Suprapubic skin (tissue), 4 donors: ENCODE measurements around the gene CTBP2. TPM values are rescaled to one million over a fixed set of nuclear protein-coding genes. Genes with fewer than 3 reads are reported as not detected.

Experiments
- DNase-seq, 2 donors: peaks; one replicate each; pipeline ENCODE4 v3.0.0-alpha.2; 2019; ENCODE audit warnings: low spot score in 2 of 2
- H3K27ac ChIP-seq: fragments of 200-600 bp; sonication (generic); one replicate; pipeline ENCODE4 v1.5.1; 2019
- H3K27me3 ChIP-seq: fragments of 200-600 bp; sonication (generic); one replicate; pipeline ENCODE4 v1.5.1; 2019
- H3K36me3 ChIP-seq: fragments of 200-600 bp; sonication (generic); one replicate; pipeline ENCODE4 v1.5.1; 2019
- H3K4me1 ChIP-seq: fragments of 200-600 bp; sonication (generic); one replicate; pipeline ENCODE4 v1.5.1; 2019
- H3K4me3 ChIP-seq: fragments of 200-600 bp; sonication (generic); one replicate; pipeline ENCODE4 v1.5.1; 2019; ENCODE audit warnings: mild to moderate bottlenecking
- H3K9me3 ChIP-seq: fragments of 200-600 bp; sonication (generic); one replicate; pipeline ENCODE4 v1.5.1; 2019
- EP300 ChIP-seq: sonication (generic); formaldehyde crosslinking; IDR thresholded peaks from one replicate; pipeline ENCODE4 v1.6.1; 2017; ENCODE audit warnings: antibody characterized with exemption
- POLR2A ChIP-seq, 2 donors: fragments of 450-650 bp; IDR thresholded peaks; one replicate each; pipeline ENCODE4 v1.6.1; 2017; ENCODE audit warnings: antibody characterized with exemption in 2 of 2, mild to moderate bottlenecking in 2 of 2, moderate library complexity in 2 of 2
- POLR2AphosphoS5 ChIP-seq, 3 donors: sonication (generic); formaldehyde crosslinking; IDR thresholded peaks; one replicate each; pipeline ENCODE4 v1.6.1; 2017; ENCODE audit warnings: antibody characterized with exemption in 3 of 3
- WGBS: methylation state at CpG from one replicate; pipeline ENCODE4 v1.1.5; 2018; 5-methylcytosine and 5-hydroxymethylcytosine counted together
- total RNA-seq, 4 donors: library from RNA; depleted of rRNA; stranded (reverse); fragments of >200 nt; gene quantifications; one replicate each; pipeline ENCODE4 v1.1.0, GENCODE V29; 2016
- TF ChIP-seq, protein P1 (sequence below), 2 donors: fragments of 200-600 bp in 1 of 2; fragments of 450-650 bp in 1 of 2; sonication (generic) in 1 of 2; IDR thresholded peaks; one replicate each; pipeline ENCODE4 v1.5.1; 2016 to 2019; ENCODE audit warnings: antibody characterized with exemption in 2 of 2, mild to moderate bottlenecking in 1 of 2, moderate library complexity in 1 of 2

Gene CTBP2
- total RNA-seq, 4 donors from 2014 or later, result 19.7 to 45.7 (median 29.4) TPM

DNA sequence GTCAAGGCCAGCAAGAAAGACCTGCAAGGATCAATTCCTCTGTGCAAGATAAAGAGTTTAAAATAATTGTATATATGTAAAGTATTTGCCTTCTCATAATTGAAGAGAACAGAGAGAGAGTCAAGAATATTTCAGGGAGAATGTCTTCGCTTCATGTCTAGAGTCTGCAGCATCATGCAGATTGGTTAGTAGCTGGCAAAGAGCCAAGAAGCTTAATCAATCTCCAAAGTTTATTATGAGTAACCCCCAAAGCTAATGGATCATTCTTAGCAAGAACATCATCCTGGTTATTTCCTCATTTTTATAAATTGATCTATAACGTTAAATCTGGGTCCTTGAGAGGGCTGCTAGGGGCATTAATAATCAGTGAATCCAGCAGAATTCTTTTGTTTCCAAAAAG is 38.9 kb upstream of the CTBP2 start:
- WGBS, result 87% methylated on average over 2 of the region's 2 CpGs
- Histone ChIP-seq H3K36me3 (no peaks in the 10 kb centered on the region), H3K27ac (no peak overlapping the region), H3K9me3 (no peaks in the 10 kb centered on the region), H3K27me3 (no peaks in the 10 kb centered on the region), H3K4me3 (no peak overlapping the region), H3K4me1 (no peaks in the 10 kb centered on the region)
- DNase-seq, result no peak
- TF ChIP-seq, protein P1, sequence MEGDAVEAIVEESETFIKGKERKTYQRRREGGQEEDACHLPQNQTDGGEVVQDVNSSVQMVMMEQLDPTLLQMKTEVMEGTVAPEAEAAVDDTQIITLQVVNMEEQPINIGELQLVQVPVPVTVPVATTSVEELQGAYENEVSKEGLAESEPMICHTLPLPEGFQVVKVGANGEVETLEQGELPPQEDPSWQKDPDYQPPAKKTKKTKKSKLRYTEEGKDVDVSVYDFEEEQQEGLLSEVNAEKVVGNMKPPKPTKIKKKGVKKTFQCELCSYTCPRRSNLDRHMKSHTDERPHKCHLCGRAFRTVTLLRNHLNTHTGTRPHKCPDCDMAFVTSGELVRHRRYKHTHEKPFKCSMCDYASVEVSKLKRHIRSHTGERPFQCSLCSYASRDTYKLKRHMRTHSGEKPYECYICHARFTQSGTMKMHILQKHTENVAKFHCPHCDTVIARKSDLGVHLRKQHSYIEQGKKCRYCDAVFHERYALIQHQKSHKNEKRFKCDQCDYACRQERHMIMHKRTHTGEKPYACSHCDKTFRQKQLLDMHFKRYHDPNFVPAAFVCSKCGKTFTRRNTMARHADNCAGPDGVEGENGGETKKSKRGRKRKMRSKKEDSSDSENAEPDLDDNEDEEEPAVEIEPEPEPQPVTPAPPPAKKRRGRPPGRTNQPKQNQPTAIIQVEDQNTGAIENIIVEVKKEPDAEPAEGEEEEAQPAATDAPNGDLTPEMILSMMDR (IDR thresholded peaks at IDR 0.05), result no peak
- TF ChIP-seq POLR2A (IDR thresholded peaks at IDR 0.05), result no peak
- TF ChIP-seq EP300, result no peak
- no peak for TF ChIP-seq POLR2AphosphoS5 (IDR thresholded peaks at IDR 0.05)

DNA sequence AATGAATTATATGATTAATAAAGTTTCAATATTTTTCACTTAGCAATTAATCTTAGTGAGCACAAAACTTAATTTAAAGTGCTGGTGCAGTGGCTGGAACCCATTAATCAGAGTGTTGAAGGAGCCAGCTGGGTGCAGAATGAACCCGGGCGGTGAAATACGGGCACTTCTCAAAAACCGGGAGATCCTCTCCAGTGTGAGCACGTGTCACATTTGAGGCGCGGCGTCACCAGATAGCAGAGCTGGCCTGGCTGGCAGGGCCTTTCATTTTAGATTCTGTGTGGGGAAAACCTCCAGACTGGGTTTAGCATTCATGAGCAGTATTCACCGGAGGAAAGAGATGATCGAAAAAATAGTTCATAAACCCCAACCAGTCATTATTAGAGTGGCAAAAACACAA is 34.5 kb upstream of the CTBP2 start:
- Histone ChIP-seq H3K4me3 (no peak overlapping the region), H3K27ac (no peak overlapping the region), H3K9me3 (no peaks in the 10 kb centered on the region), H3K36me3 (no peaks in the 10 kb centered on the region), H3K27me3 (no peaks in the 10 kb centered on the region), H3K4me1 (no peaks in the 10 kb centered on the region)
- 90% methylated on average over 10 of the region's 10 CpGs for WGBS
- DNase-seq, result no peak
- TF ChIP-seq, protein P1 (IDR thresholded peaks at IDR 0.05), result no peak

DNA sequence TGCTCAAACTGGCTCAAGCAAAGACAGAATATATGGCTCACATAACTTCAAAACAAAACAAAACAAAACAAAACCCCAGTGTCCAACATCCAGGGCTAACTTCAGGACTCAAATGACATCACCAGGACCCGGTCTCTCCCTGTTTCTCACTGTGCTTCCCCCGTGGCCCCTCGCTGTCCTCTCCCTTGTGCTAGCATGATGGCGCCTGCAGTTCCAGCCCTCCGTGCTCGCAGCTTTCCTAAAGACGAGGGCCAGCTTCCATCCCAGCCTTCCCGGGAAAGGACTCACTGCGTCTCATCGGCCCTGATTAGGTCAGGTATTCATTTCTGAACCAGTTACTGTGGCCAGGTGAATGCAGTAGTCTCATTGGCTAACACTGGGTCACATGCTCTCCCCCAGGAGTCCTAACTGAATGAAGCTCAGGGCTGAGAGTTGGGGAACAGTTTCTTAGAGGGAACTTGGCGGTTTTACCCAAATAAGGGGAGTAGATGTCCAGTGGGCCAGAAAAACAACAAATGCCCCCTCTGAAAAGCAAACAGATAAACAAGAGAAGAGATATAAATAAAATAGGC is 33.0 kb upstream of the CTBP2 start:
- TF ChIP-seq EP300 (no peak), POLR2AphosphoS5 (IDR thresholded peaks at IDR 0.05) (no peak), POLR2A (IDR thresholded peaks at IDR 0.05) (no peak)
- TF ChIP-seq, protein P1 (IDR thresholded peaks at IDR 0.05), result no peak

DNA sequence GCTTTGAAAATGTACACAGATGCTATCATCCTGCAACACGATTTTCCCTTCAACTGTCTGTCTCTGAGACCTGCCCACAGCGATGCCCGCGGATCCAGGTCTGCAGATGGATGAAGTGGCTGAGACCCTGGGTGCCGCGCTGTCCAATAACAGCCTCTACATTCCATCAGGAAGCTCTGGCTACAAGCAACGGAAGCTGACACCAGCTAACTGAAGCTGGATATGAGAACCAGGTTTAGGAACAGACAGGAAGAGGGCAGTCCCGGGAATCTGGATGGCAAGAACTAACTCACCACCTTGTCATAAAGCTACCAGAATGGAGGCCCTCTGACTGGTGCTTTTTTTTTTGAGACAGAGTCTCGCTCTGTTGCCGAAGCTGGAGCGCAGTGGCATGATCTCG is 32.3 kb upstream of the CTBP2 start:
- H3K27ac ChIP-seq, result no peak overlapping the region
- TF ChIP-seq, protein P1 (IDR thresholded peaks at IDR 0.05), result no peak
- no peak for TF ChIP-seq EP300
- TF ChIP-seq POLR2A (IDR thresholded peaks at IDR 0.05), result no peak
- no peak for TF ChIP-seq POLR2AphosphoS5 (IDR thresholded peaks at IDR 0.05)
- 81% methylated on average over 12 of the region's 12 CpGs for WGBS

More for the DNA sequence above, 33.0 kb upstream of the CTBP2 start:
- 94% methylated on average over 11 of the region's 11 CpGs for WGBS
- no peak for DNase-seq
- no peaks in the 10 kb centered on the region for H3K36me3 ChIP-seq
- no peaks in the 10 kb centered on the region for H3K27me3 ChIP-seq
- H3K27ac ChIP-seq, result no peak overlapping the region
- no peaks in the 10 kb centered on the region for H3K4me1 ChIP-seq
- H3K9me3 ChIP-seq, result no peaks in the 10 kb centered on the region
- H3K4me3 ChIP-seq, result no peak overlapping the region

DNA sequence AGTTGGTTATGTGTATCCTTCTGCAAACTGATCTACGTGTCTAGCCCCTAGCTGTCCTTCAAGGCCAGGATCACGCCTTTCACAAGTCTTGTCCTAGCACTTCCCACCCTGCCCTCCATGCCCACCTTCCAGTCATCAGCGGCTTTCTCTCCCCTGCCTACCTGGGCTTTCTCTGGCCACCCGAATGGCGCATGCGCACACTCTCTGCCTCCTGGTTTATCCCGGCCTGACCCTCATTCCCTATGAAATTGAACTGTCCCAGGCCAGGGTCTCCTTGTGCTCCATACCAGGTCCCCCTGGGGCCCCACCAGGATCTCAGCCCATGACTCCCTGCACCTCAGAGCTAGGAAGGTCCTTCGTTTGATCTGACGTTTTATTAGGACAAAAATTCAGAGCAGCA is 31.6 kb upstream of the CTBP2 start:
- DNase-seq, result no peak
- Histone ChIP-seq H3K9me3 (no peaks in the 10 kb centered on the region), H3K36me3 (no peaks in the 10 kb centered on the region), H3K27ac (no peak overlapping the region), H3K4me3 (no peak overlapping the region), H3K27me3 (no peaks in the 10 kb centered on the region), H3K4me1 (no peaks in the 10 kb centered on the region)
- 89% methylated on average over 9 of the region's 9 CpGs for WGBS
- TF ChIP-seq, protein P1 (IDR thresholded peaks at IDR 0.05), result no peak
- TF ChIP-seq EP300 (no peak), POLR2A (IDR thresholded peaks at IDR 0.05) (no peak), POLR2AphosphoS5 (IDR thresholded peaks at IDR 0.05) (no peak)

More for the DNA sequence above, 32.3 kb upstream of the CTBP2 start:
- no peak for DNase-seq
- H3K9me3 ChIP-seq, result no peaks in the 10 kb centered on the region
- no peaks in the 10 kb centered on the region for H3K36me3 ChIP-seq
- H3K27me3 ChIP-seq, result no peaks in the 10 kb centered on the region
- H3K4me3 ChIP-seq, result no peak overlapping the region
- no peaks in the 10 kb centered on the region for H3K4me1 ChIP-seq
